Measurements from ENCODE around the gene C10orf143. TPM values are rescaled to one million over a fixed set of nuclear protein-coding genes. Genes with fewer than 3 reads are reported as not detected.
A peak's percentile ranks its signal among the peaks of the same experiment; 100 is the strongest.

The C10orf143 gene
- total RNA-seq, 1 experiment from 2014 or later = 0.42 TPM

GRCh38 chr10:130053561-130053960, 57.1 kb downstream of the C10orf143 start:
- Histone ChIP-seq H3K4me3 (ENCODE audit: insufficient read depth, low read depth, low read length) (no peak overlapping the region), H3K36me3 (replicated peaks; ENCODE audit: control insufficient read depth, insufficient read depth, low read length) (no peaks in the 10 kb centered on the region), H3K27me3 (ENCODE audit: control insufficient read depth, insufficient read depth, low read length) (no peaks in the 10 kb centered on the region)
- DNase-seq = no peak

GRCh38 chr10:130052193-130052592, 58.4 kb downstream of the C10orf143 start:
- no peaks in the 10 kb centered on the region for H3K27me3 ChIP-seq (ENCODE audit: control insufficient read depth, insufficient read depth, low read length)
- DNase-seq = no peak
- H3K4me3 ChIP-seq (ENCODE audit: insufficient read depth, low read depth, low read length) = no peak overlapping the region
- no peaks in the 10 kb centered on the region for H3K36me3 ChIP-seq (replicated peaks; ENCODE audit: control insufficient read depth, insufficient read depth, low read length)

- no peaks in the 10 kb centered on the region for H3K27me3 ChIP-seq (ENCODE audit: control insufficient read depth, insufficient read depth, low read length)
- DNase-seq = no peak
- H3K4me3 ChIP-seq (ENCODE audit: insufficient read depth, low read depth, low read length) = no peak overlapping the region
- H3K36me3 ChIP-seq (replicated peaks; ENCODE audit: control insufficient read depth, insufficient read depth, low read length) = no peaks in the 10 kb centered on the region
Measured at GRCh38 chr10:130050721-130051120, 59.9 kb downstream of the C10orf143 start.

- DNase-seq = no peak
- H3K27me3 ChIP-seq (ENCODE audit: control insufficient read depth, insufficient read depth, low read length) = no peaks in the 10 kb centered on the region
- no peaks in the 10 kb centered on the region for H3K36me3 ChIP-seq (replicated peaks; ENCODE audit: control insufficient read depth, insufficient read depth, low read length)
- H3K4me3 ChIP-seq (ENCODE audit: insufficient read depth, low read depth, low read length) = no peak overlapping the region
Measured at GRCh38 chr10:130049987-130050386, 60.6 kb downstream of the C10orf143 start.

GRCh38 chr10:130049244-130049643, 61.4 kb downstream of the C10orf143 start:
- H3K36me3 ChIP-seq (replicated peaks; ENCODE audit: control insufficient read depth, insufficient read depth, low read length) = no peaks in the 10 kb centered on the region
- H3K27me3 ChIP-seq (ENCODE audit: control insufficient read depth, insufficient read depth, low read length) = no peaks in the 10 kb centered on the region
- H3K4me3 ChIP-seq (ENCODE audit: insufficient read depth, low read depth, low read length) = no peak overlapping the region
- no peak for DNase-seq

- Histone ChIP-seq H3K27me3 (ENCODE audit: control insufficient read depth, insufficient read depth, low read length) (no peaks in the 10 kb centered on the region), H3K36me3 (replicated peaks; ENCODE audit: control insufficient read depth, insufficient read depth, low read length) (no peaks in the 10 kb centered on the region), H3K4me3 (ENCODE audit: insufficient read depth, low read depth, low read length) (no peak overlapping the region)
- DNase-seq = no peak
Measured at GRCh38 chr10:130048081-130048480, 62.5 kb downstream of the C10orf143 start.

- H3K36me3 ChIP-seq (replicated peaks; ENCODE audit: control insufficient read depth, insufficient read depth, low read length) = no peaks in the 10 kb centered on the region
- H3K27me3 ChIP-seq (ENCODE audit: control insufficient read depth, insufficient read depth, low read length) = no peaks in the 10 kb centered on the region
- no peak for DNase-seq
- H3K4me3 ChIP-seq (ENCODE audit: insufficient read depth, low read depth, low read length) = no peak overlapping the region
Measured at GRCh38 chr10:130047336-130047735, 63.3 kb downstream of the C10orf143 start.

- no peaks in the 10 kb centered on the region for H3K27me3 ChIP-seq (ENCODE audit: control insufficient read depth, insufficient read depth, low read length)
- no peak overlapping the region for H3K4me3 ChIP-seq (ENCODE audit: insufficient read depth, low read depth, low read length)
- DNase-seq = no peak
- H3K36me3 ChIP-seq (replicated peaks; ENCODE audit: control insufficient read depth, insufficient read depth, low read length) = no peaks in the 10 kb centered on the region
Measured at GRCh38 chr10:130046591-130046990, 64.0 kb downstream of the C10orf143 start.

GRCh38 chr10:130045801-130046321, 64.8 kb downstream of the C10orf143 start:
- Histone ChIP-seq H3K27me3 (ENCODE audit: control insufficient read depth, insufficient read depth, low read length) (no peaks in the 10 kb centered on the region), H3K36me3 (replicated peaks; ENCODE audit: control insufficient read depth, insufficient read depth, low read length) (no peaks in the 10 kb centered on the region), H3K4me3 (ENCODE audit: insufficient read depth, low read depth, low read length) (no peak overlapping the region)
- DNase-seq = no peak

GRCh38 chr10:130045091-130045652, 65.5 kb downstream of the C10orf143 start:
- Histone ChIP-seq H3K4me3 (ENCODE audit: insufficient read depth, low read depth, low read length) (no peak overlapping the region), H3K27me3 (ENCODE audit: control insufficient read depth, insufficient read depth, low read length) (no peaks in the 10 kb centered on the region), H3K36me3 (replicated peaks; ENCODE audit: control insufficient read depth, insufficient read depth, low read length) (no peaks in the 10 kb centered on the region)
- peak; percentile 92 for DNase-seq

- no peaks in the 10 kb centered on the region for H3K27me3 ChIP-seq (ENCODE audit: control insufficient read depth, insufficient read depth, low read length)
- no peak for DNase-seq
- H3K36me3 ChIP-seq (replicated peaks; ENCODE audit: control insufficient read depth, insufficient read depth, low read length) = no peaks in the 10 kb centered on the region
- H3K4me3 ChIP-seq (ENCODE audit: insufficient read depth, low read depth, low read length) = no peak overlapping the region
Measured at GRCh38 chr10:130044067-130045061, 66.3 kb downstream of the C10orf143 start.

- no peak overlapping the region for H3K4me3 ChIP-seq (ENCODE audit: insufficient read depth, low read depth, low read length)
- no peak for DNase-seq
Measured at GRCh38 chr10:130043491-130043890, 67.1 kb downstream of the C10orf143 start.

GRCh38 chr10:130042381-130042780, 68.2 kb downstream of the C10orf143 start:
- no peak for DNase-seq
- H3K27me3 ChIP-seq (ENCODE audit: control insufficient read depth, insufficient read depth, low read length) = no peaks in the 10 kb centered on the region
- H3K4me3 ChIP-seq (ENCODE audit: insufficient read depth, low read depth, low read length) = no peak overlapping the region
- H3K36me3 ChIP-seq (replicated peaks; ENCODE audit: control insufficient read depth, insufficient read depth, low read length) = no peaks in the 10 kb centered on the region

More at GRCh38 chr10:130043491-130043890, 67.1 kb downstream of the C10orf143 start:
- Histone ChIP-seq H3K27me3 (ENCODE audit: control insufficient read depth, insufficient read depth, low read length) (no peaks in the 10 kb centered on the region), H3K36me3 (replicated peaks; ENCODE audit: control insufficient read depth, insufficient read depth, low read length) (no peaks in the 10 kb centered on the region)

GRCh38 chr10:130041451-130042371, 68.9 kb downstream of the C10orf143 start:
- no peaks in the 10 kb centered on the region for H3K36me3 ChIP-seq (replicated peaks; ENCODE audit: control insufficient read depth, insufficient read depth, low read length)
- DNase-seq = no peak
- no peaks in the 10 kb centered on the region for H3K27me3 ChIP-seq (ENCODE audit: control insufficient read depth, insufficient read depth, low read length)
- H3K4me3 ChIP-seq (ENCODE audit: insufficient read depth, low read depth, low read length) = no peak overlapping the region

All from H7 (cell line).